Left lung (tissue), 10 donors: Measurements from ENCODE around the gene UNC13A. TPM values are rescaled to one million over a fixed set of nuclear protein-coding genes. Genes with fewer than 3 reads are reported as not detected.

Experiments
- ATAC-seq: fragments of 200-7000 bp; cut with Tn5 transposase; one replicate; pipeline ENCODE4 v1.9.1; 2020; ENCODE audit warnings: moderate library complexity
- DNase-seq, 4 donors: peaks; one replicate each; pipeline ENCODE4 v3.0.0-alpha.2; 2013 to 2020
- H3K27ac ChIP-seq, 2 donors: fragments of 200-600 bp; sonication (generic) in 1 of 2; one replicate each; pipeline versions ENCODE4 v1.5.0 to v1.8.0; 2020 to 2021
- H3K27me3 ChIP-seq, 2 donors: fragments of 200-600 bp; sonication (generic) in 1 of 2; one replicate each; pipeline versions ENCODE4 v1.5.0 to v1.8.0; 2020 to 2021
- H3K36me3 ChIP-seq, 2 donors: fragments of 200-600 bp; sonication (generic) in 1 of 2; one replicate each; pipeline versions ENCODE4 v1.5.0 to v1.8.0; 2020 to 2021
- H3K4me1 ChIP-seq, 2 donors: fragments of 200-600 bp; one replicate each; pipeline ENCODE4 v1.8.0; 2021
- H3K4me3 ChIP-seq, 2 donors: fragments of 200-600 bp; sonication (generic) in 1 of 2; one replicate each; pipeline versions ENCODE4 v1.5.0 to v1.8.0; 2020 to 2021; ENCODE audit warnings: mild to moderate bottlenecking in 1 of 2
- H3K9me3 ChIP-seq, 2 donors: fragments of 200-600 bp; sonication (generic) in 1 of 2; one replicate each; pipeline versions ENCODE4 v1.5.0 to v1.8.0; 2020 to 2021
- CTCF ChIP-seq, 2 donors: fragments of 200-600 bp; sonication (generic) in 1 of 2; IDR thresholded peaks; one replicate each; pipeline versions ENCODE4 v1.5.0 to v1.8.0; 2021; ENCODE audit warnings: antibody characterized with exemption in 2 of 2
- intact Hi-C, 2 donors: fragments of 100-400 bp; cut with DNase I; formaldehyde crosslinking; loops; one replicate each; pipeline versions ENCODE4 v1.11.2 to v1.14.2; 2022
- polyA plus RNA-seq, 6 donors: library from polyadenylated mRNA; unstranded; fragments of 120-200 nt; gene quantifications; one replicate each; pipeline ENCODE4 v1.2.1, GENCODE V29; 2013; ENCODE audit not compliant: insufficient read length in 6 of 6
- total RNA-seq, 2 donors: library from RNA; stranded (reverse); fragmentation: NEBNext Ultra II Directional; extraction: Animal tissue kit (Norgen Biotek cat#: 25700); gene quantifications; one replicate each; pipeline ENCODE4 v1.2.1, GENCODE V29; 2021
- donor health status: DM: no; HTN: yes; CAD: no.
- donor health status: DM: no; HTN: no; CAD: no.

UNC13A gene
- total and polyA plus RNA-seq, 8 donors = 0.15 to 0.98 (median 0.56) TPM

- intact Hi-C loops = no loop called here
- H3K4me1 ChIP-seq = peaks cover 0 to 7% of the 10 kb centered on the region in 2 donors
- no peaks in the 10 kb centered on the region for H3K27me3 ChIP-seq
- H3K36me3 ChIP-seq = peaks cover 0 to 99% of the 10 kb centered on the region in 2 donors
- H3K9me3 ChIP-seq = no peaks in the 10 kb centered on the region
- H3K27ac ChIP-seq = no peak overlapping the region
- TF ChIP-seq CTCF (IDR thresholded peaks at IDR 0.05) = no peak
- DNase-seq = no peak
- no peak overlapping the region for H3K4me3 ChIP-seq
- no peak for ATAC-seq
Observed at GRCh38 chr19:17577457-17578097, 110.6 kb downstream of the UNC13A start.

- H3K36me3 ChIP-seq = peaks cover 0 to 99% of the 10 kb centered on the region in 2 donors
- intact Hi-C loops = no loop called here
- DNase-seq (peak in 3 of 4 donors; percentile 59 to 89 (median 73)), ATAC-seq (peak; percentile 69)
- H3K4me3 ChIP-seq = no peak overlapping the region
- peaks cover 0 to 7% of the 10 kb centered on the region in 2 donors for H3K4me1 ChIP-seq
- H3K27me3 ChIP-seq = no peaks in the 10 kb centered on the region
- no peak overlapping the region for H3K27ac ChIP-seq
- H3K9me3 ChIP-seq = no peaks in the 10 kb centered on the region
- no peak for TF ChIP-seq CTCF (IDR thresholded peaks at IDR 0.05)
Observed at GRCh38 chr19:17576758-17577456, 111.2 kb downstream of the UNC13A start.

- H3K4me1 ChIP-seq = peaks cover 0 to 7% of the 10 kb centered on the region in 2 donors
- no peak for TF ChIP-seq CTCF (IDR thresholded peaks at IDR 0.05)
- ATAC-seq = peak; percentile 3
Observed at GRCh38 chr19:17575871-17576757, 112.0 kb downstream of the UNC13A start.

GRCh38 chr19:17572638-17573037, 115.5 kb downstream of the UNC13A start:
- H3K9me3 ChIP-seq = no peaks in the 10 kb centered on the region
- DNase-seq = no peak
- no peak overlapping the region for H3K27ac ChIP-seq
- H3K4me1 ChIP-seq = peaks cover 0 to 7% of the 10 kb centered on the region in 2 donors
- ATAC-seq = no peak
- no peak for TF ChIP-seq CTCF (IDR thresholded peaks at IDR 0.05)
- intact Hi-C loops = no loop called here
- H3K27me3 ChIP-seq = no peaks in the 10 kb centered on the region
- H3K4me3 ChIP-seq = no peak overlapping the region
- H3K36me3 ChIP-seq = peaks cover 0 to 99% of the 10 kb centered on the region in 2 donors

More at GRCh38 chr19:17575871-17576757, 112.0 kb downstream of the UNC13A start:
- no peak for DNase-seq
- Histone ChIP-seq H3K4me3 (no peak overlapping the region), H3K27me3 (no peaks in the 10 kb centered on the region), H3K36me3 (peaks cover 0 to 99% of the 10 kb centered on the region in 2 donors), H3K9me3 (no peaks in the 10 kb centered on the region), H3K27ac (no peak overlapping the region)
- intact Hi-C loops = no loop called here
